Thymus (tissue), 11 donors: ENCODE results near the gene MXD1. TPM values are rescaled to one million over a fixed set of nuclear protein-coding genes. Genes with fewer than 3 reads are reported as not detected.
A peak's percentile ranks its signal among the peaks of the same experiment; 100 is the strongest.

Source experiments
- DNase-seq, 9 donors: peaks; one replicate each; pipeline ENCODE4 v3.0.0-alpha.2; 2013; ENCODE audit warnings: low spot score in 9 of 9, low read depth in 6 of 9, missing footprints in 1 of 9
- H3K27ac ChIP-seq, 2 donors: one replicate each; pipeline ENCODE4 v1.5.1; 2013; ENCODE audit warnings: control low read depth in 1 of 2, low read depth in 1 of 2, low read length in 1 of 2, mild to moderate bottlenecking in 1 of 2, moderate library complexity in 1 of 2
- H3K27me3 ChIP-seq, 2 donors: one replicate each; pipeline ENCODE4 v1.5.1; 2013; ENCODE audit warnings: low read length in 1 of 2; ENCODE audit not compliant: control insufficient read depth in 2 of 2, insufficient read depth in 1 of 2
- H3K36me3 ChIP-seq, 2 donors: one replicate each; pipeline ENCODE4 v1.5.1; 2013; ENCODE audit warnings: low read length in 1 of 2, mild to moderate bottlenecking in 1 of 2, moderate library complexity in 1 of 2; ENCODE audit not compliant: control insufficient read depth in 2 of 2, insufficient read depth in 2 of 2
- H3K4me1 ChIP-seq, 2 donors: one replicate each; pipeline ENCODE4 v1.5.1; 2013; ENCODE audit warnings: low read length in 2 of 2; ENCODE audit not compliant: control insufficient read depth in 2 of 2, insufficient read depth in 2 of 2
- H3K4me3 ChIP-seq, 2 donors: one replicate each; pipeline ENCODE4 v1.5.1; 2013; ENCODE audit warnings: low read length in 2 of 2, control low read depth in 1 of 2, mild to moderate bottlenecking in 1 of 2
- H3K9me3 ChIP-seq, 2 donors: one replicate each; pipeline ENCODE4 v1.5.1; 2013; ENCODE audit warnings: low read length in 1 of 2, mild to moderate bottlenecking in 1 of 2; ENCODE audit not compliant: control insufficient read depth in 2 of 2, insufficient read depth in 1 of 2
- WGBS: extraction: QIAGEN DNeasy Blood & Tissue Kit; methylation state at CpG from one replicate; pipeline ENCODE4 v1.1.7; 2013; 5-methylcytosine and 5-hydroxymethylcytosine counted together
- polyA plus RNA-seq: library from polyadenylated mRNA; stranded (reverse); fragments of 200-250 nt; gene quantifications from one replicate; pipeline ENCODE4 v1.2.3, GENCODE V29; 2013
- total RNA-seq: library from RNA; stranded (reverse); fragments of 120-200 nt; gene quantifications from one replicate; pipeline ENCODE4 v1.2.4, GENCODE V29; 2013
- donor health status: healthy.

MXD1 gene
- total and polyA plus RNA-seq, 2 donors: 12.7 to 12.8 TPM

- peak in 7 of 9 donors; percentile 41 to 87 (median 73) for DNase-seq
- WGBS: 57% methylated on average over 8 of the region's 8 CpGs
- H3K27ac ChIP-seq: peak overlapping the region in 1 of 2 donors; percentile 93
Observed at GRCh38 chr2:69977186-69977585, 62.3 kb downstream of the MXD1 start.

GRCh38 chr2:69977906-69978482 is 63.1 kb downstream of the MXD1 start:
- DNase-seq: no peak
- peak overlapping the region; percentile 61 to 93 for H3K27ac ChIP-seq
- no peaks in the 10 kb centered on the region for H3K36me3 ChIP-seq
- no peak overlapping the region for H3K4me3 ChIP-seq
- peaks cover 50 to 64% of the 10 kb centered on the region in 2 donors for H3K4me1 ChIP-seq
- WGBS: 95% methylated on average over 4 of the region's 4 CpGs
- H3K27me3 ChIP-seq: no peaks in the 10 kb centered on the region
- peaks cover 0 to 22% of the 10 kb centered on the region in 2 donors for H3K9me3 ChIP-seq

More at GRCh38 chr2:69977186-69977585, 62.3 kb downstream of the MXD1 start:
- Histone ChIP-seq H3K27me3 (no peaks in the 10 kb centered on the region), H3K4me1 (peaks cover 55 to 70% of the 10 kb centered on the region in 2 donors), H3K36me3 (no peaks in the 10 kb centered on the region), H3K9me3 (peaks cover 0 to 22% of the 10 kb centered on the region in 2 donors), H3K4me3 (no peak overlapping the region)

- H3K27ac ChIP-seq: peak overlapping the region in 1 of 2 donors; percentile 77
- H3K9me3 ChIP-seq: peaks cover 0 to 22% of the 10 kb centered on the region in 2 donors
- peak in 1 of 9 donors; percentile 46 for DNase-seq
- H3K27me3 ChIP-seq: no peaks in the 10 kb centered on the region
- no peaks in the 10 kb centered on the region for H3K36me3 ChIP-seq
- peaks cover 31 to 47% of the 10 kb centered on the region in 2 donors for H3K4me1 ChIP-seq
- no peak overlapping the region for H3K4me3 ChIP-seq
- 95% methylated on average over 8 of the region's 8 CpGs for WGBS
Observed at GRCh38 chr2:69979902-69980807, 65.2 kb downstream of the MXD1 start.

GRCh38 chr2:69983392-69983966 is 68.6 kb downstream of the MXD1 start:
- Histone ChIP-seq H3K9me3 (peaks cover 0 to 9% of the 10 kb centered on the region in 2 donors), H3K4me1 (peaks cover 7 to 33% of the 10 kb centered on the region in 2 donors), H3K27ac (no peak overlapping the region), H3K36me3 (no peaks in the 10 kb centered on the region), H3K27me3 (no peaks in the 10 kb centered on the region), H3K4me3 (no peak overlapping the region)
- WGBS: 79% methylated on average over 3 of the region's 3 CpGs
- DNase-seq: no peak

- WGBS: 98% methylated on average over 3 of the region's 3 CpGs
- H3K4me3 ChIP-seq: no peak overlapping the region
- no peak overlapping the region for H3K27ac ChIP-seq
- no peaks in the 10 kb centered on the region for H3K27me3 ChIP-seq
- H3K4me1 ChIP-seq: peaks cover 0 to 20% of the 10 kb centered on the region in 2 donors
- H3K9me3 ChIP-seq: no peaks in the 10 kb centered on the region
- H3K36me3 ChIP-seq: no peaks in the 10 kb centered on the region
- DNase-seq: no peak
Observed at GRCh38 chr2:69985216-69985615, 70.3 kb downstream of the MXD1 start.

- H3K4me3 ChIP-seq: no peak overlapping the region
- H3K9me3 ChIP-seq: peaks cover 0 to 3% of the 10 kb centered on the region in 2 donors
- H3K4me1 ChIP-seq: peaks cover 0 to 20% of the 10 kb centered on the region in 2 donors
- H3K27me3 ChIP-seq: no peaks in the 10 kb centered on the region
- DNase-seq: no peak
- no peak overlapping the region for H3K27ac ChIP-seq
- WGBS: 96% methylated on average over 10 of the region's 10 CpGs
- no peaks in the 10 kb centered on the region for H3K36me3 ChIP-seq
Observed at GRCh38 chr2:69985688-69986087, 70.8 kb downstream of the MXD1 start.

GRCh38 chr2:69986691-69987090 is 71.8 kb downstream of the MXD1 start:
- Histone ChIP-seq H3K36me3 (no peaks in the 10 kb centered on the region), H3K9me3 (peaks cover 0 to 4% of the 10 kb centered on the region in 2 donors), H3K4me3 (no peak overlapping the region), H3K27ac (no peak overlapping the region), H3K27me3 (no peaks in the 10 kb centered on the region), H3K4me1 (peaks cover 0 to 20% of the 10 kb centered on the region in 2 donors)
- DNase-seq: no peak
- WGBS: 88% methylated on average over 4 of the region's 4 CpGs

- H3K27me3 ChIP-seq: no peaks in the 10 kb centered on the region
- WGBS: 96% methylated on average over 5 of the region's 5 CpGs
- no peak overlapping the region for H3K27ac ChIP-seq
Observed at GRCh38 chr2:69988086-69988635, 73.3 kb downstream of the MXD1 start.

More at GRCh38 chr2:69988086-69988635, 73.3 kb downstream of the MXD1 start:
- no peaks in the 10 kb centered on the region for H3K36me3 ChIP-seq
- DNase-seq: no peak
- H3K4me3 ChIP-seq: no peak overlapping the region
- peaks cover 0 to 4% of the 10 kb centered on the region in 2 donors for H3K9me3 ChIP-seq
- H3K4me1 ChIP-seq: peaks cover 0 to 20% of the 10 kb centered on the region in 2 donors
